Stimulated activated naive CD8-positive, alpha-beta T cell treated with anti-CD3 and anti-CD28 coated beads, Interleukin-15, Interleukin-2, amounts not matched to agents 100 ng/mL and 50 ng/mL, for 24 hours (primary cell): ENCODE data around the gene NAA10.

Experiments
- H3K27ac Mint-ChIP-seq: one replicate; pipeline ENCODE4 v1.8.0; 2021; ENCODE audit warnings: mild to moderate bottlenecking, mixed read lengths
- H3K27me3 Mint-ChIP-seq: one replicate; pipeline ENCODE4 v1.8.0; 2021; ENCODE audit warnings: mixed read lengths
- H3K36me3 Mint-ChIP-seq: one replicate; pipeline ENCODE4 v1.8.0; 2021; ENCODE audit warnings: low read depth, mixed read lengths
- H3K4me1 Mint-ChIP-seq: one replicate; pipeline ENCODE4 v1.8.0; 2021; ENCODE audit warnings: low read depth, mixed read lengths
- H3K4me3 Mint-ChIP-seq: one replicate; pipeline ENCODE4 v1.8.0; 2021; ENCODE audit warnings: mild to moderate bottlenecking, mixed read lengths
- H3K9me3 Mint-ChIP-seq: one replicate; pipeline ENCODE4 v1.8.0; 2021; ENCODE audit warnings: mixed read lengths

The NAA10 gene

GRCh38 chrX:153957224-153957623, 22.4 kb upstream of the NAA10 start:
- no peak overlapping the region for H3K4me3 Mint-ChIP-seq
- peaks cover 12% of the 10 kb centered on the region for H3K36me3 Mint-ChIP-seq
- H3K9me3 Mint-ChIP-seq: no peaks in the 10 kb centered on the region
- H3K27ac Mint-ChIP-seq: peak overlapping the region; percentile 16
- H3K4me1 Mint-ChIP-seq: no peaks in the 10 kb centered on the region
- no peaks in the 10 kb centered on the region for H3K27me3 Mint-ChIP-seq

GRCh38 chrX:153956044-153956907, 21.4 kb upstream of the NAA10 start:
- Mint-ChIP-seq H3K27ac (peak overlapping the region; percentile 76), H3K4me3 (no peak overlapping the region), H3K36me3 (peaks cover 12% of the 10 kb centered on the region), H3K4me1 (peaks cover 3% of the 10 kb centered on the region), H3K9me3 (no peaks in the 10 kb centered on the region), H3K27me3 (no peaks in the 10 kb centered on the region)

- Mint-ChIP-seq H3K9me3 (no peaks in the 10 kb centered on the region), H3K27me3 (no peaks in the 10 kb centered on the region), H3K4me3 (no peak overlapping the region), H3K27ac (no peak overlapping the region), H3K36me3 (peaks cover 15% of the 10 kb centered on the region), H3K4me1 (peaks cover 13% of the 10 kb centered on the region)
Observed at GRCh38 chrX:153955228-153955732, 20.4 kb upstream of the NAA10 start.

DNA sequence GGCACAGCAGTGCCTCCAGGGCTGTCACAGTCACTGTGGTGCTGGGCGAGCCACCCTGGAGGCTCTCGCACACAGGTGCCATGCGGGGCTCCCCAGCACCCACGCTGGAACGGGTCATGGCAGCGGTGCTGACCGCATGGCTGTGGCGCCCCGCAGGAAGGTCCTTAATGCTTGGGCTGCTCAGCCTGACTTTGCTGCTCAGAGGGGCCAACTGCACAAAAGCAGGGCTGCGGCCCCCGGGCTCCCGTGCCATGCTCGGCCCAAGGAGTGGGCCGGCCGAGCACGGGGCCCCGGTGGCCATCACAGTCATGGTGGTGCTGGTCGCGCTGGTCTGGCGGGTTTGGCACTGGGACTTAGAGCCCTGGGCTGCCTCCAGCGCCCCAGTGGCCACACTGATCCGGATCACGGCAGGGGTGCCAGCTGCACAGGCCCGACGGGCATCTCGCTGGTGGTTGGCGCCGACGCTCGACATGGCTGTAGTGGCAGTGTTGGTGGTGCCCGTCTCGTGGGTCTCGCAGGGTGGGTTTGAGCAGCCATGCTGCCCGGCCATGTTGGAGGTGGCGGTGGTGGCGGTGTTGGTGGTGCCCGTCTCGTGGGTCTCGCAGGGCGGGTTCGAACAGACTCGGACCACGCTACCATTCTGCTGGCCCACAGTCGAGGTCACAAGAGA, 19.9 kb upstream of the NAA10 start:
- Mint-ChIP-seq H3K4me3 (peak overlapping the region; percentile 10), H3K36me3 (peaks cover 16% of the 10 kb centered on the region), H3K27me3 (no peaks in the 10 kb centered on the region), H3K27ac (no peak overlapping the region), H3K9me3 (no peaks in the 10 kb centered on the region), H3K4me1 (peaks cover 13% of the 10 kb centered on the region)

- no peaks in the 10 kb centered on the region for H3K27me3 Mint-ChIP-seq
- H3K4me1 Mint-ChIP-seq: peaks cover 18% of the 10 kb centered on the region
- H3K4me3 Mint-ChIP-seq: peak overlapping the region; percentile 10
- no peak overlapping the region for H3K27ac Mint-ChIP-seq
- H3K9me3 Mint-ChIP-seq: no peaks in the 10 kb centered on the region
- H3K36me3 Mint-ChIP-seq: peaks cover 16% of the 10 kb centered on the region
Observed at GRCh38 chrX:153953892-153954557, 19.2 kb upstream of the NAA10 start.

- Mint-ChIP-seq H3K36me3 (peaks cover 16% of the 10 kb centered on the region), H3K4me3 (no peak overlapping the region), H3K9me3 (no peaks in the 10 kb centered on the region), H3K4me1 (peaks cover 25% of the 10 kb centered on the region), H3K27ac (no peak overlapping the region), H3K27me3 (no peaks in the 10 kb centered on the region)
Observed at GRCh38 chrX:153953342-153953830, 18.5 kb upstream of the NAA10 start.

DNA sequence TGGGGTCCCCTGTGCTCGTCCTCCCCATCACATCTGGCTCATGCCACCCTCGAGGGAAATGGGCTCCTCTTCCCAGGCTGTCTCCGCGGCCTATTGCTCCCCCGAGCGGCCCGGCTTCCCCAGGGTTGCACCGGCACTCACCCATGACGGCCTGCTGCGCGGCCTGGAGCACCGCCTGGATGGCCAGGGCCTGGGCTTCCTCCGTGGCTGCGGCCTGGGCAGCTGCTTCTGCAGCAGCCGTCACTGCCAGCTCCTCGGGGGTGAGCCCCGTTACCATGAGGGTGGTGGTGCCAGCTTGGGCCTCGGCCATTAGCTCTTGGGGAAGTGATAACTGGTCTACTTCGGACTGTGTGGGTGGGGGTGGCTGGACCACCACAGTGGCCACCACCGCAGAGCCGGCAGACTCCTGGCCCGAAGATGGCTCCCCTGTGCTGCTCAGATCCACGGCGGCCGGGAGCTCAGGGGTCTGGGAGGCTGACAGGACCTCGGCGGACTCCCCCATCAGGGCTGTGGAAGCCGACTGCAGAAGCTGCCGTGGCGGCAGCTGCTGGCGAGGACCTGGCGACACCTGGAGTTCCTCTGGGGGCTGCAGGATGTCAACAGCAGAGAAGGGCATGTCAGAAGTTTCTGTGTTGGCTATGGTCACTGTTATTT, 17.7 kb upstream of the NAA10 start:
- H3K4me1 Mint-ChIP-seq: peaks cover 32% of the 10 kb centered on the region
- no peaks in the 10 kb centered on the region for H3K27me3 Mint-ChIP-seq
- no peak overlapping the region for H3K27ac Mint-ChIP-seq
- H3K9me3 Mint-ChIP-seq: no peaks in the 10 kb centered on the region
- H3K36me3 Mint-ChIP-seq: peaks cover 16% of the 10 kb centered on the region
- no peak overlapping the region for H3K4me3 Mint-ChIP-seq

GRCh38 chrX:153951683-153952372, 17.0 kb upstream of the NAA10 start:
- H3K36me3 Mint-ChIP-seq: peaks cover 16% of the 10 kb centered on the region
- H3K27me3 Mint-ChIP-seq: no peaks in the 10 kb centered on the region
- H3K4me3 Mint-ChIP-seq: no peak overlapping the region
- H3K4me1 Mint-ChIP-seq: peaks cover 35% of the 10 kb centered on the region
- H3K9me3 Mint-ChIP-seq: no peaks in the 10 kb centered on the region
- no peak overlapping the region for H3K27ac Mint-ChIP-seq

- Mint-ChIP-seq H3K4me3 (no peak overlapping the region), H3K36me3 (peaks cover 12% of the 10 kb centered on the region), H3K9me3 (no peaks in the 10 kb centered on the region), H3K4me1 (peaks cover 35% of the 10 kb centered on the region), H3K27ac (no peak overlapping the region), H3K27me3 (no peaks in the 10 kb centered on the region)
Observed at GRCh38 chrX:153950127-153950526, 15.3 kb upstream of the NAA10 start.

- peak overlapping the region; percentile 84 for H3K27ac Mint-ChIP-seq
- H3K4me3 Mint-ChIP-seq: no peak overlapping the region
- no peaks in the 10 kb centered on the region for H3K9me3 Mint-ChIP-seq
- H3K36me3 Mint-ChIP-seq: peaks cover 12% of the 10 kb centered on the region
- H3K27me3 Mint-ChIP-seq: no peaks in the 10 kb centered on the region
- H3K4me1 Mint-ChIP-seq: peaks cover 38% of the 10 kb centered on the region
Observed at GRCh38 chrX:153948847-153949805, 14.3 kb upstream of the NAA10 start.

- Mint-ChIP-seq H3K36me3 (peaks cover 12% of the 10 kb centered on the region), H3K4me3 (no peak overlapping the region), H3K9me3 (no peaks in the 10 kb centered on the region), H3K4me1 (peaks cover 38% of the 10 kb centered on the region), H3K27ac (peak overlapping the region; percentile 84), H3K27me3 (no peaks in the 10 kb centered on the region)
Observed at GRCh38 chrX:153948002-153948466, 13.2 kb upstream of the NAA10 start.

- H3K9me3 Mint-ChIP-seq: no peaks in the 10 kb centered on the region
- peak overlapping the region; percentile 9 for H3K4me3 Mint-ChIP-seq
Observed at GRCh38 chrX:153947009-153947769, 12.4 kb upstream of the NAA10 start.

More at GRCh38 chrX:153947009-153947769, 12.4 kb upstream of the NAA10 start:
- Mint-ChIP-seq H3K27ac (peak overlapping the region; percentile 84), H3K4me1 (peaks cover 38% of the 10 kb centered on the region), H3K27me3 (no peaks in the 10 kb centered on the region), H3K36me3 (peaks cover 12% of the 10 kb centered on the region)
